Measurements from ENCODE around the gene LIMS2. TPM values are rescaled to one million over a fixed set of nuclear protein-coding genes. Genes with fewer than 3 reads are reported as not detected.

The LIMS2 gene
- total and polyA plus RNA-seq, 2 experiments from 2014 or later: 1.6 to 3.5 TPM

GRCh38 chr2:127654838-127655175, 20.5 kb downstream of the LIMS2 start:
- Histone ChIP-seq H3F3A (replicated peaks; ENCODE audit: low read depth) (no peaks in the 10 kb centered on the region), H2AFZ (no peak overlapping the region), H3K4me3 (no peak overlapping the region), H3K27ac (ENCODE audit: low read depth) (no peak overlapping the region), H3K9me2 (ENCODE audit: insufficient read depth) (no peaks in the 10 kb centered on the region), H3K27me3 (ENCODE audit: insufficient read depth) (no peaks in the 10 kb centered on the region), H3K36me3 (ENCODE audit: insufficient read depth) (no peaks in the 10 kb centered on the region), H3K79me2 (replicated peaks; ENCODE audit: insufficient read depth) (no peaks in the 10 kb centered on the region), H3K4me1 (ENCODE audit: insufficient read depth) (no peaks in the 10 kb centered on the region), H3K4me2 (no peak overlapping the region), H4K20me1 (replicated peaks; ENCODE audit: insufficient read depth) (no peaks in the 10 kb centered on the region; the same call in 1 of the 2 replicates)
- H3K36me3 Mint-ChIP-seq (ENCODE audit: low read depth): no peaks in the 10 kb centered on the region; the same call in 2 of the 3 replicates
- TF ChIP-seq STAT1 (IDR thresholded peaks at IDR 0.05; ENCODE audit: unreplicated experiment): no peak
- TF ChIP-seq EZH2phosphoT487 (IDR thresholded peaks at IDR 0.05; ENCODE audit: unreplicated experiment): no peak
- TF ChIP-seq ZNF462 (CRISPR knock-in tag; IDR thresholded peaks at IDR 0.05): no peak
- no peak for TF ChIP-seq REST (IDR thresholded peaks at IDR 0.05; ENCODE audit: unreplicated experiment)
- no peak for TF ChIP-seq EZH2 (IDR thresholded peaks at IDR 0.05; ENCODE audit: low read depth, unreplicated experiment)
- no peak for TF ChIP-seq CREB1 (CRISPR knock-in tag; IDR thresholded peaks at IDR 0.05; ENCODE audit: low read depth)
- no peak for TF ChIP-seq JUNB (IDR thresholded peaks at IDR 0.05; ENCODE audit: unreplicated experiment)
- TF ChIP-seq CTCF (conservative IDR thresholded peaks at IDR 0.05; ENCODE audit: low read depth in 2 of 2): no peak
- no peak for TF ChIP-seq POLR2AphosphoS5 (IDR thresholded peaks at IDR 0.05; ENCODE audit: low read depth)
- no peak for TF ChIP-seq ZNF331 (CRISPR knock-in tag; IDR thresholded peaks at IDR 0.05; ENCODE audit: low read depth)
- no peak for TF ChIP-seq NANOG (IDR thresholded peaks at IDR 0.05; ENCODE audit: borderline replicate concordance)
- no peak for TF ChIP-seq ZNF114 (CRISPR knock-in tag; IDR thresholded peaks at IDR 0.05)
- no peak for TF ChIP-seq ETS1 (IDR thresholded peaks at IDR 0.05)
- H3K4me1 Mint-ChIP-seq: peaks cover 6% of the 10 kb centered on the region; the same call in 2 of the 3 replicates
- no peak overlapping the region for H3K27ac Mint-ChIP-seq
- ATAC-seq: no peak
- H3K27me3 Mint-ChIP-seq (ENCODE audit: insufficient read depth, low read depth, poor library complexity): peaks cover 21% of the 10 kb centered on the region
- no peak for DNase-seq (ENCODE audit: low spot score)
- no peak overlapping the region for H3K4me3 Mint-ChIP-seq
- no peaks in the 10 kb centered on the region for H3K9me3 Mint-ChIP-seq
